B cell (primary cell): ENCODE data around the gene DUSP15. TPM values are rescaled to one million over a fixed set of nuclear protein-coding genes. Genes with fewer than 3 reads are reported as not detected.

Experiments used
- ATAC-seq: fragments of 200-7000 bp; cut with Tn5 transposase; one replicate; pipeline ENCODE4 v1.10.0; 2021; ENCODE audit warnings: low read depth, mild to moderate bottlenecking, moderate number of reproducible peaks, moderate library complexity
- CTCF ChIA-PET: fragments of 350-600 bp; sonication (Branson Sonifier 250); formaldehyde crosslinking; loops from one replicate; lab custom pipeline; 2021; ENCODE audit warnings: antibody characterized with exemption, inconsistent platforms; lab: Charles Lee
- POLR2A ChIA-PET: fragments of 350-600 bp; sonication (Branson Sonifier 250); formaldehyde crosslinking; loops from one replicate; lab custom pipeline; 2021; ENCODE audit warnings: antibody characterized with exemption; lab: Charles Lee
- DNase-seq: peaks from one replicate; pipeline ENCODE4 v3.0.0; 2013
- H2AFZ ChIP-seq: 2 replicates; pipeline ENCODE4 v1.6.1; 2012; ENCODE audit warnings: mild to moderate bottlenecking, low read depth, low read length; ENCODE audit not compliant: insufficient read depth, poor library complexity, severe bottlenecking
- H3K27ac ChIP-seq, 2 donors: 1 replicate in 1 of 2; 2 replicates in 1 of 2; pipeline ENCODE4 v1.5.1; 2012 to 2013; ENCODE audit warnings: low read length in 2 of 2, mild to moderate bottlenecking in 2 of 2, moderate library complexity in 1 of 2
- H3K27me3 ChIP-seq, 4 experiments: fragments of 200-600 bp in 1 of 4; sonication (generic) in 1 of 4; replicated peaks in 1 of 4; 1 replicate in 2 of 4; 2 replicates in 2 of 4; pipeline versions ENCODE4 v1.6.1 to v1.7.0; 2013 to 2016; ENCODE audit warnings: low read length in 3 of 4, mild to moderate bottlenecking in 2 of 4, mixed read lengths in 1 of 4, moderate library complexity in 1 of 4; ENCODE audit not compliant: insufficient read depth in 4 of 4, control insufficient read depth in 3 of 4; ENCODE audit errors: control extremely low read depth in 1 of 4
- H3K36me3 ChIP-seq, 2 experiments: replicated peaks in 1 of 2; 1 replicate in 1 of 2; 2 replicates in 1 of 2; pipeline versions ENCODE4 v1.6.1 to v1.7.1; 2013; ENCODE audit warnings: low read length in 1 of 2; ENCODE audit not compliant: insufficient read depth in 2 of 2, control insufficient read depth in 1 of 2; ENCODE audit errors: control extremely low read depth in 1 of 2, extremely low read depth in 1 of 2
- H3K4me1 ChIP-seq, 2 donors: fragments of 200-600 bp in 1 of 2; sonication (generic) in 1 of 2; 1 replicate in 1 of 2; 2 replicates in 1 of 2; pipeline versions ENCODE4 v1.5.1 to v1.6.1; 2013 to 2017; ENCODE audit warnings: low read length in 2 of 2; ENCODE audit not compliant: control insufficient read depth in 2 of 2, insufficient read depth in 2 of 2
- H3K4me2 ChIP-seq: replicated peaks from 2 replicates; pipeline ENCODE3; 2012; ENCODE audit warnings: mild to moderate bottlenecking, low read depth, low read length; ENCODE audit not compliant: poor library complexity, severe bottlenecking
- H3K4me3 ChIP-seq, 5 experiments: fragments of 200-600 bp in 1 of 5; sonication (generic) in 1 of 5; 1 replicate in 3 of 5; 2 replicates in 2 of 5; pipeline versions ENCODE4 v1.5.1 to v1.7.0; 2011 to 2016; ENCODE audit warnings: low read length in 4 of 5, mild to moderate bottlenecking in 4 of 5, low read depth in 2 of 5, control low read depth in 1 of 5, moderate library complexity in 1 of 5; ENCODE audit not compliant: insufficient read depth in 1 of 5; ENCODE audit errors: control extremely low read depth in 1 of 5, extremely low read depth in 1 of 5
- H3K79me2 ChIP-seq: fragments of 200-600 bp; sonication (generic); one replicate; pipeline ENCODE4 v1.6.0; 2016; ENCODE audit warnings: low read length; ENCODE audit not compliant: control insufficient read depth, insufficient read depth
- H3K9ac ChIP-seq: fragments of 200-600 bp; sonication (generic); 2 replicates; pipeline ENCODE4 v1.6.1; 2017; ENCODE audit warnings: mild to moderate bottlenecking, low read length, moderate library complexity
- H3K9me3 ChIP-seq, 3 donors: one replicate each; pipeline versions ENCODE4 v1.6.1 to v1.7.1; 2013; ENCODE audit warnings: low read length in 2 of 3; ENCODE audit not compliant: control insufficient read depth in 2 of 3, insufficient read depth in 1 of 3; ENCODE audit errors: control extremely low read depth in 1 of 3
- H4K20me1 ChIP-seq: 2 replicates; pipeline ENCODE4 v1.6.0; 2012; ENCODE audit warnings: mild to moderate bottlenecking, low read length; ENCODE audit not compliant: insufficient read depth, control insufficient read depth, poor library complexity, severe bottlenecking
- H3K27ac Mint-ChIP-seq: one replicate; pipeline ENCODE4 v1.8.0; 2021; ENCODE audit warnings: mixed read lengths
- H3K27me3 Mint-ChIP-seq: one replicate; pipeline ENCODE4 v1.8.0; 2021; ENCODE audit warnings: mixed read lengths
- H3K4me1 Mint-ChIP-seq: one replicate; pipeline ENCODE4 v1.8.0; 2021; ENCODE audit warnings: mixed read lengths
- H3K4me3 Mint-ChIP-seq: one replicate; pipeline ENCODE4 v1.8.0; 2021; ENCODE audit warnings: mixed read lengths
- H3K9me3 Mint-ChIP-seq: one replicate; pipeline ENCODE4 v1.8.0; 2022; ENCODE audit warnings: mixed read lengths; ENCODE audit not compliant: insufficient read depth
- CTCF ChIP-seq: fragments of 200-600 bp; IDR thresholded peaks from one replicate; pipeline ENCODE4 v1.8.0; 2022; ENCODE audit warnings: antibody characterized with exemption, mild to moderate bottlenecking
- EZH2 ChIP-seq: IDR thresholded peaks from 2 replicates; pipeline ENCODE4 v1.6.1; 2012; ENCODE audit warnings: borderline replicate concordance, low read depth, mild to moderate bottlenecking, moderate library complexity, low read length; ENCODE audit not compliant: insufficient read depth, poor library complexity, severe bottlenecking
- WGBS: methylation state at CpG from one replicate; pipeline ENCODE4 v1.1.5; 2013; ENCODE audit warnings: missing lambda C conversion rate; ENCODE audit not compliant: insufficient coverage; 5-methylcytosine and 5-hydroxymethylcytosine counted together
- intact Hi-C: fragments of 100-400 bp; cut with micrococcal nuclease; formaldehyde crosslinking; loops from one replicate; pipeline ENCODE4 v1.10.0; 2022
- polyA plus RNA-seq: library from polyadenylated mRNA; depleted of rRNA; stranded (reverse); fragments of >200 nt; gene quantifications from 2 replicates; pipeline ENCODE4 v1.2.3, GENCODE V29; 2012
- total RNA-seq, 2 donors: library from RNA; stranded (reverse); fragments of 120-200 nt in 1 of 2; gene quantifications; 1 replicate in 1 of 2; 2 replicates in 1 of 2; pipeline versions ENCODE4 v1.2.3 to v1.2.4, GENCODE V29; 2013 to 2022

DUSP15 gene
- total and polyA plus RNA-seq, 2 donors (not counting 1 experiment from before 2014, with no cell fraction given) = 0.78 to 3.3 TPM

- Histone ChIP-seq H3K27ac (no peak overlapping the region), H3K4me3 (no peak overlapping the region), H3K36me3 (no peaks in the 10 kb centered on the region), H4K20me1 (no peaks in the 10 kb centered on the region), H3K4me2 (no peak overlapping the region), H3K4me1 (peaks cover 6 to 8% of the 10 kb centered on the region in 2 donors), H3K27me3 (peaks cover 0 to 9% (median 0%) of the 10 kb centered on the region in 4 experiments), H2AFZ (no peak overlapping the region), H3K9me3 (no peaks in the 10 kb centered on the region), H3K9ac (no peak overlapping the region), H3K79me2 (no peaks in the 10 kb centered on the region)
- intact Hi-C loops = no loop called here
- H3K9me3 Mint-ChIP-seq = no peaks in the 10 kb centered on the region
- ATAC-seq = no peak
- POLR2A ChIA-PET = no interaction called here
- peaks cover 8% of the 10 kb centered on the region for H3K4me1 Mint-ChIP-seq
- CTCF ChIA-PET = interaction anchor here (0.6 to 6.0 kb wide), 7 partner anchors 23 to 954 kb away, joined by 3 to 54 read pairs (median 8); partner anchors contain the start of gene PDRG1
- peaks cover 8% of the 10 kb centered on the region for H3K27me3 Mint-ChIP-seq
- no peak overlapping the region for H3K4me3 Mint-ChIP-seq
- no peak overlapping the region for H3K27ac Mint-ChIP-seq
- WGBS = 92% methylated on average over 14 of the region's 14 CpGs
- peak; percentile 2 for DNase-seq
- TF ChIP-seq EZH2 (no peak), CTCF (no peak)
Observed at GRCh38 chr20:31824554-31825313, 45.6 kb downstream of the DUSP15 start.

GRCh38 chr20:31824125-31824485 lies 46.2 kb downstream of the DUSP15 start:
- no peaks in the 10 kb centered on the region for H3K36me3 ChIP-seq
- Mint-ChIP-seq H3K4me1 (peaks cover 8% of the 10 kb centered on the region), H3K27ac (no peak overlapping the region), H3K9me3 (no peaks in the 10 kb centered on the region), H3K27me3 (peaks cover 8% of the 10 kb centered on the region), H3K4me3 (no peak overlapping the region)
- POLR2A ChIA-PET = no interaction called here
- no peak overlapping the region for H3K9ac ChIP-seq
- H4K20me1 ChIP-seq = no peaks in the 10 kb centered on the region
- no peak overlapping the region for H3K4me3 ChIP-seq
- no peak overlapping the region for H3K27ac ChIP-seq
- TF ChIP-seq EZH2 (no peak), CTCF (no peak)
- H3K79me2 ChIP-seq = no peaks in the 10 kb centered on the region
- peaks cover 0 to 9% (median 0%) of the 10 kb centered on the region in 4 experiments for H3K27me3 ChIP-seq
- 87% methylated on average over 3 of the region's 4 CpGs for WGBS
- ATAC-seq (no peak), DNase-seq (no peak)
- peaks cover 6 to 8% of the 10 kb centered on the region in 2 donors for H3K4me1 ChIP-seq
- no peak overlapping the region for H3K4me2 ChIP-seq
- CTCF ChIA-PET = interaction anchor here (1.3 to 6.0 kb wide), 13 partner anchors 16 to 954 kb away, joined by 3 to 54 read pairs (median 8); partner anchors contain the start of gene PDRG1
- no peaks in the 10 kb centered on the region for H3K9me3 ChIP-seq
- intact Hi-C loops = no loop called here
- H2AFZ ChIP-seq = no peak overlapping the region
